Endodermal cell (in vitro differentiated cells): ENCODE measurements around the gene MON1A. TPM values are rescaled to one million over a fixed set of nuclear protein-coding genes. Genes with fewer than 3 reads are reported as not detected.

Experiments used
- DNase-seq: peaks from one replicate; pipeline ENCODE4 v3.0.0-alpha.2; 2017
- H3K27ac ChIP-seq: 2 replicates; pipeline ENCODE4 v1.5.1; 2013; ENCODE audit warnings: mild to moderate bottlenecking, low read depth, low read length, moderate library complexity
- H3K27me3 ChIP-seq: 2 replicates; pipeline ENCODE4 v1.6.1; 2013; ENCODE audit warnings: mild to moderate bottlenecking, low read length, moderate library complexity; ENCODE audit not compliant: insufficient read depth, control insufficient read depth, poor library complexity, severe bottlenecking
- H3K36me3 ChIP-seq: 2 replicates; pipeline ENCODE4 v1.7.0; 2013; ENCODE audit warnings: mild to moderate bottlenecking, low read length, moderate library complexity; ENCODE audit not compliant: control insufficient read depth, insufficient read depth
- H3K4me1 ChIP-seq: one replicate; pipeline ENCODE4 v1.7.0; 2013; ENCODE audit warnings: low read length; ENCODE audit not compliant: control insufficient read depth, insufficient read depth
- H3K4me3 ChIP-seq: 2 replicates; pipeline ENCODE4 v1.5.1; 2013; ENCODE audit warnings: mild to moderate bottlenecking, low read length, moderate library complexity
- H3K9ac ChIP-seq: 2 replicates; pipeline ENCODE4 v1.6.1; 2013; ENCODE audit warnings: mild to moderate bottlenecking, low read length, moderate library complexity; ENCODE audit not compliant: poor library complexity, severe bottlenecking; ENCODE audit errors: extremely low read depth
- H3K9me3 ChIP-seq: 2 replicates; pipeline ENCODE4 v1.6.1; 2013; ENCODE audit warnings: mild to moderate bottlenecking, low read length, moderate library complexity; ENCODE audit not compliant: control insufficient read depth
- H3K27ac Mint-ChIP-seq: 2 replicates; pipeline ENCODE4 v1.8.0; 2020; ENCODE audit warnings: mixed read lengths
- H3K27me3 Mint-ChIP-seq: 2 replicates; pipeline ENCODE4 v1.8.0; 2021; ENCODE audit warnings: mild to moderate bottlenecking, mixed read lengths; ENCODE audit not compliant: insufficient read depth
- H3K36me3 Mint-ChIP-seq: 2 replicates; pipeline ENCODE4 v1.8.0; 2020; ENCODE audit warnings: low read depth, mixed read lengths
- H3K4me1 Mint-ChIP-seq: 2 replicates; pipeline ENCODE4 v1.8.0; 2020; ENCODE audit warnings: mixed read lengths
- H3K4me3 Mint-ChIP-seq: 2 replicates; pipeline ENCODE4 v1.8.0; 2020; ENCODE audit warnings: mild to moderate bottlenecking, moderate library complexity, mixed read lengths
- H3K9me3 Mint-ChIP-seq: 2 replicates; pipeline ENCODE4 v1.8.0; 2020; ENCODE audit warnings: mild to moderate bottlenecking, mixed read lengths
- WGBS, 2 experiments: methylation state at CpG; one replicate each; pipeline versions ENCODE4 v1.1.5 to v1.1.7; 2013; ENCODE audit warnings: missing lambda C conversion rate in 2 of 2, mixed read lengths in 1 of 2; ENCODE audit not compliant: insufficient coverage in 1 of 2, insufficient read length in 1 of 2; 5-methylcytosine and 5-hydroxymethylcytosine counted together
- total RNA-seq, 2 donors: library from RNA; stranded (reverse); fragmentation: NEBNext Ultra II Directional in 1 of 2; extraction: Animal tissue kit (Norgen Biotek cat#: 25700) in 1 of 2; gene quantifications; 2 replicates in 1 of 2; 3 replicates in 1 of 2; pipeline ENCODE4 v1.2.1, GENCODE V29; 2021
- TF ChIP-seq, protein P1 (sequence below): fragments of 200-600 bp; sonication (generic); conservative IDR thresholded peaks from 2 replicates; pipeline ENCODE4 v1.5.0; 2021; ENCODE audit warnings: antibody characterized with exemption, mild to moderate bottlenecking

The MON1A gene
- total RNA-seq, 2 donors from 2014 or later: 4.1 to 6.2 TPM

DNA sequence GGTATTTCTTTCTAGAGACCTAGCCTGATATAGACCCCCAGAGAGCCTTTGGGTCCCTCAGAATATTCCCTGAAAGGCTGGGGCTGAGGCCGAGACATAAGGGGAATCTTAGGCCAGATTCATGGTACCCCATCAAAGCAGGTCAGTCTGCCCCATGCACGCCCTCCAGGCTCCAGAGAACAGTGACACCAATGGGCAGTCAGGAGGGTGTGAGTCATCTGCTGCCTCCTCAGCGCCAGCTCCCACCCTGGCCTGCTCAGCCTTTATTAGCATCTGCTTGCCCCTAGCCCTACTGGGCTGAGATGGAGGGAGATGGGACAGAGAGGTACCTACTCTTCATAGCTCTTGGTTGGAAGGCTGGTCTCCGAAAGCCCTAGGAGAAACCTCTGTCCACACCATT lies 45.6 kb downstream of the MON1A start:
- Histone ChIP-seq H3K36me3 (no peaks in the 10 kb centered on the region), H3K27me3 (no peaks in the 10 kb centered on the region), H3K9me3 (no peaks in the 10 kb centered on the region), H3K4me3 (no peak overlapping the region), H3K27ac (no peak overlapping the region), H3K9ac (no peak overlapping the region), H3K4me1 (peaks cover 10% of the 10 kb centered on the region)
- no peak overlapping the region for H3K27ac Mint-ChIP-seq
- 91 to 100% methylated on average over 3 to 4 of the region's 4 CpGs for WGBS, 2 experiments
- no peaks in the 10 kb centered on the region for H3K36me3 Mint-ChIP-seq
- H3K9me3 Mint-ChIP-seq: no peaks in the 10 kb centered on the region
- TF ChIP-seq, protein P1, sequence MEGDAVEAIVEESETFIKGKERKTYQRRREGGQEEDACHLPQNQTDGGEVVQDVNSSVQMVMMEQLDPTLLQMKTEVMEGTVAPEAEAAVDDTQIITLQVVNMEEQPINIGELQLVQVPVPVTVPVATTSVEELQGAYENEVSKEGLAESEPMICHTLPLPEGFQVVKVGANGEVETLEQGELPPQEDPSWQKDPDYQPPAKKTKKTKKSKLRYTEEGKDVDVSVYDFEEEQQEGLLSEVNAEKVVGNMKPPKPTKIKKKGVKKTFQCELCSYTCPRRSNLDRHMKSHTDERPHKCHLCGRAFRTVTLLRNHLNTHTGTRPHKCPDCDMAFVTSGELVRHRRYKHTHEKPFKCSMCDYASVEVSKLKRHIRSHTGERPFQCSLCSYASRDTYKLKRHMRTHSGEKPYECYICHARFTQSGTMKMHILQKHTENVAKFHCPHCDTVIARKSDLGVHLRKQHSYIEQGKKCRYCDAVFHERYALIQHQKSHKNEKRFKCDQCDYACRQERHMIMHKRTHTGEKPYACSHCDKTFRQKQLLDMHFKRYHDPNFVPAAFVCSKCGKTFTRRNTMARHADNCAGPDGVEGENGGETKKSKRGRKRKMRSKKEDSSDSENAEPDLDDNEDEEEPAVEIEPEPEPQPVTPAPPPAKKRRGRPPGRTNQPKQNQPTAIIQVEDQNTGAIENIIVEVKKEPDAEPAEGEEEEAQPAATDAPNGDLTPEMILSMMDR: no peak
- peaks cover 8% of the 10 kb centered on the region for H3K4me1 Mint-ChIP-seq
- no peaks in the 10 kb centered on the region for H3K27me3 Mint-ChIP-seq
- no peak overlapping the region for H3K4me3 Mint-ChIP-seq
- no peak for DNase-seq

DNA sequence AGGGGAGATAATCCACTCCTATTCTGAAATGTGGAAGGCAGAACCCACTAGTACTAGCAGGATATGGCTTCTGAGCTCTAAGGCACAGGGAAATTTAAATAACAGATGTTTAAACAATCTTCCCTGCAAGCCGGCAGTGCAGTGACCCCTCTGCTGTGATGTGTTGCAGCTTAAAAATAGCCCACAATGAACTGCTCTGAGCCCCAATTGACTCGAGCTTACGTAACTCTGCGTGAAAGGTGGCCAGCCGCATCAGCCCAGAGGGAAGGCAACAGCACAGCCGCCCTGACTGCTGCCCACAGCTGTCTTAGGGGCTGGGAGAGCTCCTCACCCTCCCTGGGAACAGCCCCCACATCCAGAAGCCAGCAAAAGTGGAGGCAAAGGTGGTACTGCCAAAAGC lies 47.4 kb downstream of the MON1A start:
- Mint-ChIP-seq H3K27me3 (no peaks in the 10 kb centered on the region), H3K27ac (no peak overlapping the region), H3K36me3 (no peaks in the 10 kb centered on the region), H3K4me3 (no peak overlapping the region), H3K4me1 (peaks cover 8% of the 10 kb centered on the region), H3K9me3 (no peaks in the 10 kb centered on the region)
- Histone ChIP-seq H3K27ac (no peak overlapping the region), H3K4me1 (peaks cover 10% of the 10 kb centered on the region), H3K9ac (no peak overlapping the region), H3K36me3 (no peaks in the 10 kb centered on the region), H3K9me3 (no peaks in the 10 kb centered on the region), H3K4me3 (no peak overlapping the region), H3K27me3 (no peaks in the 10 kb centered on the region)
- DNase-seq: no peak
- WGBS, 2 experiments: 79 to 80% methylated on average over 6 of the region's 6 CpGs
- TF ChIP-seq, protein P1: no peak

DNA sequence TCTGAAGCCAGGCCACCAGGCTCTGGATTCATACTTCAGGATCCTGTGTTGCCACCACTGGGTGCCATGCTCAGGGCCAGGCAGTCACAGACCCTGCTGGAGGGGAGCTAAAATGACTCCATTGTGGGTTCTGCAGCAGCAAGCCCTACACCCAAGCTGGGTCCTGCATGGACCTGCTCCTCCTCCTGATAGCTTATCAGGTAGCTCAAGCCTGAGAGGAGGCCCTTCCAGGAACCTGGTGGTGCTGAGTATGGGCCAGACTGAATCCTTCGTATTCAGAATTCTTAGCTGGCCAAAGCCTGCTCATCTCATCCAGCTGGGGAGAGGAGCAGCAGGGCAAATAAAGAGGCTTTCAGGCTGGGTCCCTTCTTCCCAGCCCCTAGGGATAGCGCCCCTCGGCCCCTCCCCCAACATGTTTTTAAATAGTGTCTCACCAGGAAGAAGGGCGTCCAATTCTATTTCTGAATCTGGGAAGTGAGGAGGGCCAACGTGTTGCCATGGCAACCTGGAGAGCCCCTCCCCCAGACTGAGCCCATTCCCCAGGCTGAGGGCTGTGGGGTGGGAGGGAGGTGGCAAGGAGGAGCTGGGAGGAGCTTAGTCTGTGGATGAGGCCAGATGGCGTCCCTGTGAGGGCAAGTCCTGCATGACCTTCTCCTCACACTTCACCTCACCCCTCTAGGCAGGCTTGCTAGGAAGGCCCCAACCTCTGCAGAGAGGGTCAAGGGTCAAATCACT lies 48.9 kb downstream of the MON1A start:
- Mint-ChIP-seq H3K4me1 (peaks cover 8% of the 10 kb centered on the region), H3K9me3 (no peaks in the 10 kb centered on the region), H3K27me3 (no peaks in the 10 kb centered on the region), H3K36me3 (no peaks in the 10 kb centered on the region), H3K4me3 (no peak overlapping the region), H3K27ac (no peak overlapping the region)
- peaks cover 10% of the 10 kb centered on the region for H3K4me1 ChIP-seq
- no peaks in the 10 kb centered on the region for H3K27me3 ChIP-seq
- no peaks in the 10 kb centered on the region for H3K9me3 ChIP-seq
- peak overlapping the region; percentile 27 for H3K27ac ChIP-seq
- no peak overlapping the region for H3K9ac ChIP-seq
- H3K4me3 ChIP-seq: no peak overlapping the region
- DNase-seq: peak; percentile 68
- TF ChIP-seq, protein P1: peak; percentile 22
- 28 to 48% methylated on average over 2 to 6 of the region's 6 CpGs for WGBS, 2 experiments
- no peaks in the 10 kb centered on the region for H3K36me3 ChIP-seq
